Esophagus muscularis mucosa (tissue), 4 donors: ENCODE data around the gene ZNF497. TPM values are rescaled to one million over a fixed set of nuclear protein-coding genes. Genes with fewer than 3 reads are reported as not detected.

Experiments
- DNase-seq: peaks from one replicate; pipeline ENCODE4 v3.0.0-alpha.2; 2017; ENCODE audit errors: extremely low spot score
- H3K27ac ChIP-seq, 4 donors: fragments of 200-600 bp; sonication (generic); replicated peaks in 1 of 4; 1 replicate in 3 of 4; 2 replicates in 1 of 4; pipeline ENCODE4 v1.5.1; 2016 to 2019; ENCODE audit warnings: mild to moderate bottlenecking in 1 of 4
- H3K27me3 ChIP-seq, 4 donors: fragments of 200-600 bp; sonication (generic); one replicate each; pipeline versions ENCODE4 v1.5.1 to v1.6.0; 2016 to 2019
- H3K36me3 ChIP-seq, 4 donors: fragments of 200-600 bp; sonication (generic); one replicate each; pipeline ENCODE4 v1.5.1; 2016 to 2019
- H3K4me1 ChIP-seq, 4 donors: fragments of 200-600 bp; sonication (generic); one replicate each; pipeline ENCODE4 v1.5.1; 2016 to 2019
- H3K4me3 ChIP-seq, 4 donors: fragments of 200-600 bp; sonication (generic); 1 replicate in 2 of 4; 2 replicates in 2 of 4; pipeline ENCODE4 v1.5.1; 2016 to 2019; ENCODE audit warnings: mild to moderate bottlenecking in 4 of 4, moderate library complexity in 1 of 4
- H3K9me3 ChIP-seq, 4 donors: fragments of 200-600 bp; sonication (generic); 1 replicate in 3 of 4; 2 replicates in 1 of 4; pipeline ENCODE4 v1.5.1; 2016 to 2019
- CTCF ChIP-seq, 3 experiments: fragments of 200-600 bp in 2 of 3; fragments of 450-650 bp in 1 of 3; sonication (generic) in 2 of 3; IDR thresholded peaks; one replicate each; pipeline ENCODE4 v1.5.1; 2017 to 2019; ENCODE audit warnings: antibody characterized with exemption in 3 of 3, mild to moderate bottlenecking in 2 of 3, moderate library complexity in 1 of 3
- EP300 ChIP-seq: sonication (generic); formaldehyde crosslinking; IDR thresholded peaks from one replicate; pipeline ENCODE4 v1.6.1; 2017; ENCODE audit warnings: antibody characterized with exemption
- POLR2A ChIP-seq: fragments of 450-650 bp; IDR thresholded peaks from one replicate; pipeline ENCODE4 v1.6.1; 2017; ENCODE audit warnings: antibody characterized with exemption, moderate library complexity, mild to moderate bottlenecking, low read depth
- POLR2AphosphoS5 ChIP-seq, 2 donors: sonication (generic); formaldehyde crosslinking; IDR thresholded peaks; one replicate each; pipeline ENCODE4 v1.6.1; 2017; ENCODE audit warnings: antibody characterized with exemption in 2 of 2
- WGBS: methylation state at CpG from one replicate; pipeline ENCODE4 v1.1.5; 2018; 5-methylcytosine and 5-hydroxymethylcytosine counted together
- intact Hi-C: fragments of 100-400 bp; cut with DNase I; formaldehyde crosslinking; loops from one replicate; pipeline ENCODE4 v1.15.1; 2023
- total RNA-seq, 4 donors: library from RNA; depleted of rRNA; stranded (reverse); fragments of >200 nt; gene quantifications; one replicate each; pipeline versions ENCODE4 v1.1.0 to v1.2.1, GENCODE V29; 2016

The ZNF497 gene
- total RNA-seq, 4 donors from 2014 or later = 0.42 to 1.1 (median 0.92) TPM

GRCh38 chr19:58354478-58355030, 8.0 kb downstream of the ZNF497 start:
- Histone ChIP-seq H3K27me3 (peaks cover 0 to 83% (median 42%) of the 10 kb centered on the region in 4 donors), H3K4me1 (peaks cover 23 to 40% (median 32%) of the 10 kb centered on the region in 4 donors), H3K36me3 (peaks cover 0 to 10% (median 0%) of the 10 kb centered on the region in 4 donors), H3K27ac (no peak overlapping the region), H3K4me3 (no peak overlapping the region), H3K9me3 (no peaks in the 10 kb centered on the region)
- DNase-seq = no peak
- intact Hi-C loops = no loop called here
- WGBS = 73% methylated on average over 6 of the region's 6 CpGs
- TF ChIP-seq EP300 (no peak), CTCF (IDR thresholded peaks at IDR 0.05) (no peak), POLR2AphosphoS5 (IDR thresholded peaks at IDR 0.05) (no peak)

GRCh38 chr19:58353717-58354477, 8.7 kb downstream of the ZNF497 start:
- Histone ChIP-seq H3K27me3 (peaks cover 0 to 90% (median 42%) of the 10 kb centered on the region in 4 donors), H3K9me3 (no peaks in the 10 kb centered on the region), H3K36me3 (peaks cover 0 to 8% (median 0%) of the 10 kb centered on the region in 4 donors), H3K4me1 (peaks cover 23 to 42% (median 33%) of the 10 kb centered on the region in 4 donors), H3K4me3 (no peak overlapping the region), H3K27ac (no peak overlapping the region)
- intact Hi-C loops = no loop called here
- 89% methylated on average over 13 of the region's 15 CpGs for WGBS
- no peak for DNase-seq
- no peak for TF ChIP-seq POLR2AphosphoS5 (IDR thresholded peaks at IDR 0.05)
- no peak for TF ChIP-seq POLR2A
- no peak for TF ChIP-seq CTCF (IDR thresholded peaks at IDR 0.05)
- TF ChIP-seq EP300 = no peak

GRCh38 chr19:58352760-58353671, 9.5 kb downstream of the ZNF497 start, which contains the start of gene A1BG:
Gene A1BG (minus strand): TSS chr19:58353492. CDS start chr19:58353437, 55 bp downstream.
- 81% methylated on average over 19 of the region's 26 CpGs for WGBS

More at GRCh38 chr19:58352760-58353671, 9.5 kb downstream of the ZNF497 start, which contains the start of gene A1BG:
- Histone ChIP-seq H3K36me3 (peaks cover 0 to 6% (median 0%) of the 10 kb centered on the region in 4 donors), H3K4me1 (peaks cover 23 to 43% (median 34%) of the 10 kb centered on the region in 4 donors), H3K4me3 (no peak within 1 kb of the TSS), H3K27ac (no peak within 1 kb of the TSS), H3K27me3 (peaks cover 0 to 99% (median 43%) of the 10 kb centered on the region in 4 donors), H3K9me3 (no peaks in the 10 kb centered on the region)
- no peak for DNase-seq
- no peak for TF ChIP-seq POLR2AphosphoS5 (IDR thresholded peaks at IDR 0.05)
- no peak for TF ChIP-seq CTCF (IDR thresholded peaks at IDR 0.05)
- no peak for TF ChIP-seq POLR2A
- no peak for TF ChIP-seq EP300
- intact Hi-C loops = no loop called here
